Subcutaneous adipose tissue (tissue), 4 donors: ENCODE measurements around the gene TLNRD1. TPM values are rescaled to one million over a fixed set of nuclear protein-coding genes. Genes with fewer than 3 reads are reported as not detected.

Experiments
- CTCF ChIP-seq: fragments of 450-650 bp; IDR thresholded peaks from one replicate; pipeline ENCODE4 v1.5.1; 2016; ENCODE audit warnings: low read depth, mild to moderate bottlenecking, control low read depth, antibody characterized with exemption, moderate library complexity
- total RNA-seq, 4 donors: library from RNA; depleted of rRNA; stranded (reverse); fragments of >200 nt; gene quantifications; one replicate each; pipeline ENCODE4 v1.1.0, GENCODE V29; 2016

Gene TLNRD1
- total RNA-seq, 4 donors from 2014 or later = 10.3 to 33.5 (median 11.9) TPM

GRCh38 chr15:80971143-80971542 is 29.6 kb upstream of the TLNRD1 start:
- TF ChIP-seq CTCF = no peak

GRCh38 chr15:80972276-80972675 is 28.4 kb upstream of the TLNRD1 start:
- no peak for TF ChIP-seq CTCF

- no peak for TF ChIP-seq CTCF
Measured at GRCh38 chr15:80974914-80975313, 25.8 kb upstream of the TLNRD1 start.

GRCh38 chr15:80976851-80977250 is 23.9 kb upstream of the TLNRD1 start:
- TF ChIP-seq CTCF = no peak

GRCh38 chr15:80977627-80978036 is 23.1 kb upstream of the TLNRD1 start:
- no peak for TF ChIP-seq CTCF

- TF ChIP-seq CTCF = no peak
Measured at GRCh38 chr15:80978685-80979329, 21.9 kb upstream of the TLNRD1 start.

- no peak for TF ChIP-seq CTCF
Measured at GRCh38 chr15:80979538-80980200, 21.1 kb upstream of the TLNRD1 start.
